Upper lobe of left lung (tissue), 6 donors: Measurements from ENCODE around the gene CACNA2D1. TPM values are rescaled to one million over a fixed set of nuclear protein-coding genes. Genes with fewer than 3 reads are reported as not detected.

Experiments used
- ATAC-seq, 2 donors: fragments of 200-7000 bp; cut with Tn5 transposase; one replicate each; pipeline ENCODE4 v1.9.1; 2022; ENCODE audit warnings: mild to moderate bottlenecking in 2 of 2, moderate library complexity in 2 of 2; ENCODE audit not compliant: low FRiP score in 2 of 2
- DNase-seq, 2 donors: peaks; one replicate each; pipeline ENCODE4 v3.0.0-alpha.2; 2019 to 2020
- H3K27ac ChIP-seq, 4 donors: fragments of 200-600 bp; sonication (generic); one replicate each; pipeline ENCODE4 v1.5.1; 2016 to 2019
- H3K27me3 ChIP-seq, 4 donors: fragments of 200-600 bp; sonication (generic); one replicate each; pipeline ENCODE4 v1.5.1; 2017 to 2019
- H3K36me3 ChIP-seq, 4 donors: fragments of 200-600 bp; sonication (generic); one replicate each; pipeline ENCODE4 v1.5.1; 2016 to 2019
- H3K4me1 ChIP-seq, 4 donors: fragments of 200-600 bp; sonication (generic); one replicate each; pipeline ENCODE4 v1.5.1; 2018 to 2019
- H3K4me3 ChIP-seq, 4 donors: fragments of 200-600 bp; sonication (generic); one replicate each; pipeline ENCODE4 v1.5.1; 2017 to 2019; ENCODE audit warnings: mild to moderate bottlenecking in 2 of 4, moderate library complexity in 1 of 4
- H3K9me3 ChIP-seq, 4 donors: fragments of 200-600 bp; sonication (generic); one replicate each; pipeline ENCODE4 v1.5.1; 2018 to 2019
- CTCF ChIP-seq, 6 experiments: fragments of 450-650 bp in 4 of 6; fragments of 200-600 bp in 2 of 6; sonication (generic) in 2 of 6; IDR thresholded peaks; one replicate each; pipeline ENCODE4 v1.5.1; 2016 to 2019; ENCODE audit warnings: antibody characterized with exemption in 6 of 6
- EP300 ChIP-seq, 4 donors: sonication (generic); formaldehyde crosslinking; IDR thresholded peaks; one replicate each; pipeline ENCODE4 v1.5.1; 2017; ENCODE audit warnings: antibody characterized with exemption in 4 of 4, control low read depth in 2 of 4
- POLR2A ChIP-seq, 4 donors: fragments of 450-650 bp; IDR thresholded peaks; one replicate each; pipeline ENCODE4 v1.5.1; 2016 to 2017; ENCODE audit warnings: antibody characterized with exemption in 4 of 4, mild to moderate bottlenecking in 2 of 4
- POLR2AphosphoS5 ChIP-seq, 2 donors: sonication (generic); formaldehyde crosslinking; IDR thresholded peaks; one replicate each; pipeline ENCODE4 v1.5.1; 2017; ENCODE audit warnings: antibody characterized with exemption in 2 of 2
- WGBS, 2 donors: methylation state at CpG; one replicate each; pipeline ENCODE4 v1.1.5; 2017 to 2018; 5-methylcytosine and 5-hydroxymethylcytosine counted together
- total RNA-seq, 6 donors: library from RNA; depleted of rRNA in 4 of 6; stranded (reverse); fragments of >200 nt in 4 of 6; gene quantifications; one replicate each; pipeline versions ENCODE4 v1.1.0 to v1.2.1, GENCODE V29; 2016 to 2021
- donor health status: DM: no; HTN: no; CAD: no; lungs with moderate emphysema.
- donor health status: DM: no; HTN: yes; CAD: no; lungs with severe emphysema.

The CACNA2D1 gene
- total RNA-seq, 6 donors from 2014 or later: 6.7 to 85.9 (median 9.6) TPM

DNA sequence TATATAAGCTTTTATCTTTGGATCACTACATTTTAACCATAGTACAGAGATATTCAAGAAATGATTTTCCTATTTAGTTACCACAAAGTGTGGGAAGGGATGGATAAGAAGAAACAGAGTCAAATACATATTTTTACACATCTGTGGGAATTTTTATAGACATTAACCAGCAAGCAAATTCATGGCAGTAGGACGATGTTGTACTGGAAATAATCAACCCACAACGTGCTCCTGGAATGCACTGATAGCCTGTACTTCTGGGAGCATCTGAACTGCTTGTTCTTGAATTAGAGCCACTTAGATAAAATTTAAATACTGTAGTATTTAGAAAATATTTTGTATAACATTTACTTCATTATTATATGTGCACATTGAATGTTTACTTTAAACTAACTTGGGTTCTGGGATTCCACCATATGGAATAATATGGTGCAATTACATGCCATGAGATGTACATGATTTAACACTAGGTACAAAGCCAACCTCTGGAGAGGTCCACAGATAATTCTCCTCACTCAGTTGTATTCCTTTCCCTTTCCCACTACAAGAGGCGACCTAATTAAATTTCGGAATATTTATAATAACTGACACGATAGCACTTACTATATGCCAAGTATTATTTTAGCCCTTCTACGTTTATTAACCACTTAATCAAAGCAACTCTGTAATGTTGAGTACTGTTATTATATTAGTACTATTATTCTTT lies 508.8 kb downstream of the CACNA2D1 start:
- Histone ChIP-seq H3K27ac (no peak overlapping the region), H3K27me3 (no peaks in the 10 kb centered on the region), H3K4me3 (no peak overlapping the region), H3K4me1 (no peaks in the 10 kb centered on the region), H3K36me3 (no peaks in the 10 kb centered on the region), H3K9me3 (no peaks in the 10 kb centered on the region)
- TF ChIP-seq EP300 (IDR thresholded peaks at IDR 0.05): no peak
- no peak for TF ChIP-seq POLR2AphosphoS5 (IDR thresholded peaks at IDR 0.05)
- TF ChIP-seq POLR2A (IDR thresholded peaks at IDR 0.05): no peak
- no peak for TF ChIP-seq CTCF (IDR thresholded peaks at IDR 0.05)
- ATAC-seq (no peak), DNase-seq (no peak)
- WGBS, 2 donors: 83 to 84% methylated on average over 6 of the region's 6 CpGs

DNA sequence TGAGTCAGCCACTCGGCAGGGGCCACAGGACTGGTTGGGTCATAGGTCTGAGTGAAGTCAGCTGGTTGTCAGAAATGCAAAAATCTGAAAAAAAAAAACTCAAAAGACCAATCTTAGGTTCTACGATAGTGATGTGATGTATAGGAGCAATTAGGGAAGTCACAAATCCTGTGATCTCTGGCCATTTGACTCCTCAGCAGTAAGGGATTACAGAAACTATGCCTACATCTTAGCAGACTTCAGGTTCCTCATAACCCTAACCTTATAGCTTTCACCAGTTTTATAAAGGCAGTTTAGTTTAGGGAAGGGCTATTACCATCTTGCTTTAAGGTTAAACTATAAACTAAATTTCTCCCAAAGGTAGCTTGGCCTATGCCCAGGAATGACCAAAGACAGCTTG lies 510.6 kb downstream of the CACNA2D1 start:
- no peak for TF ChIP-seq CTCF (IDR thresholded peaks at IDR 0.05)
- no peaks in the 10 kb centered on the region for H3K4me1 ChIP-seq
- DNase-seq (no peak), ATAC-seq (no peak)
- H3K27me3 ChIP-seq: no peaks in the 10 kb centered on the region
- 90 to 94% methylated on average over 2 of the region's 2 CpGs for whole genome bisulfite sequencing, 2 donors
- no peak overlapping the region for H3K27ac ChIP-seq
- H3K36me3 ChIP-seq: no peaks in the 10 kb centered on the region
- no peak overlapping the region for H3K4me3 ChIP-seq
- no peaks in the 10 kb centered on the region for H3K9me3 ChIP-seq

GRCh38 chr7:81929386-81929785 lies 514.2 kb downstream of the CACNA2D1 start:
- H3K4me1 ChIP-seq: no peaks in the 10 kb centered on the region
- TF ChIP-seq EP300 (IDR thresholded peaks at IDR 0.05) (no peak), CTCF (IDR thresholded peaks at IDR 0.05) (no peak), POLR2AphosphoS5 (IDR thresholded peaks at IDR 0.05) (no peak), POLR2A (IDR thresholded peaks at IDR 0.05) (no peak)
- no peak overlapping the region for H3K27ac ChIP-seq
- ATAC-seq: no peak
- no peaks in the 10 kb centered on the region for H3K27me3 ChIP-seq
- H3K4me3 ChIP-seq: no peak overlapping the region
- no peaks in the 10 kb centered on the region for H3K9me3 ChIP-seq
- no peak for DNase-seq
- H3K36me3 ChIP-seq: no peaks in the 10 kb centered on the region

GRCh38 chr7:81926154-81926553 lies 517.4 kb downstream of the CACNA2D1 start:
- Histone ChIP-seq H3K36me3 (no peaks in the 10 kb centered on the region), H3K27ac (no peak overlapping the region), H3K9me3 (no peaks in the 10 kb centered on the region), H3K27me3 (no peaks in the 10 kb centered on the region), H3K4me1 (no peaks in the 10 kb centered on the region), H3K4me3 (no peak overlapping the region)
- DNase-seq (no peak), ATAC-seq (no peak)
- TF ChIP-seq CTCF (IDR thresholded peaks at IDR 0.05): no peak
- TF ChIP-seq POLR2A (IDR thresholded peaks at IDR 0.05): no peak
- TF ChIP-seq EP300 (IDR thresholded peaks at IDR 0.05): no peak
- TF ChIP-seq POLR2AphosphoS5 (IDR thresholded peaks at IDR 0.05): no peak
- 49 to 62% methylated on average over 2 of the region's 2 CpGs for WGBS, 2 donors

GRCh38 chr7:81925530-81925929 lies 518.0 kb downstream of the CACNA2D1 start:
- Histone ChIP-seq H3K27me3 (no peaks in the 10 kb centered on the region), H3K4me1 (no peaks in the 10 kb centered on the region), H3K36me3 (no peaks in the 10 kb centered on the region), H3K27ac (no peak overlapping the region), H3K4me3 (no peak overlapping the region), H3K9me3 (no peaks in the 10 kb centered on the region)
- ATAC-seq: no peak
- no peak for TF ChIP-seq POLR2A (IDR thresholded peaks at IDR 0.05)
- no peak for TF ChIP-seq EP300 (IDR thresholded peaks at IDR 0.05)
- TF ChIP-seq CTCF (IDR thresholded peaks at IDR 0.05): no peak
- TF ChIP-seq POLR2AphosphoS5 (IDR thresholded peaks at IDR 0.05): no peak
- WGBS, 2 donors: 73 to 89% methylated on average over 3 of the region's 3 CpGs
- no peak for DNase-seq
